Stimulated activated CD4-positive, alpha-beta T cell treated with anti-CD3 and anti-CD28 coated beads, Interleukin-12 subunit alpha, Interleukin-12 subunit beta, amount 100 ng/mL, for 24 hours (primary cell): ENCODE measurements around the gene RNF7.
"Not testable (repeated sequence)": the region's sequence is repeated elsewhere in the genome, so short reads cannot be mapped to it uniquely, and the experiment has no call there.

ENCODE experiments used
- DNase-seq, 2 experiments: peaks; one replicate each; pipeline ENCODE4 v3.0.0-alpha.2; 2020; ENCODE audit warnings: low read depth in 2 of 2

RNF7 gene

GRCh38 chr3:141782386-141782932 is 44.4 kb downstream of the RNF7 start:
- no peak for DNase-seq

- DNase-seq, result no peak
Observed at GRCh38 chr3:141783632-141784031, 45.5 kb downstream of the RNF7 start.

GRCh38 chr3:141784096-141784495 is 46.0 kb downstream of the RNF7 start:
- no peak for DNase-seq

GRCh38 chr3:141784531-141784930 is 46.4 kb downstream of the RNF7 start:
- DNase-seq, result no peak

DNA sequence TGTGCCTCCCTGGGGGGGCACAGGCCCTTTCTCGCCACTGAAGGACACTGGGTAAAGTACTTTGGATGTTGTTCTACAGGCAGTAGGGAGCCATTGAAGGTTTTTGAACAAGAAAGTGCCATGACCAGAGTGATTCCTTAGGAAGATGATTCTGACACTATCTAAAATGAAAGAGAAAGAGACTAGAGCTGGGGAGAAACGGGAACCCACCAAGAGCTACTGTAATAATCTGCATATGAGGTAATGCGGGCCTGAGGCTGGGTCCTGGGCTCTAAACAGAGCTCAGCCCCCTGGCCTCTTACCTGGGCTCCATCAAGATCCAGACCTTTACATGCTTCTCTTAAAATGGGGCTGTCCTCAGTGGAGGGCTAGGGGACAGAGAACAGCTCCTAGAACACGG is 50.1 kb downstream of the RNF7 start:
- no peak for DNase-seq

DNA sequence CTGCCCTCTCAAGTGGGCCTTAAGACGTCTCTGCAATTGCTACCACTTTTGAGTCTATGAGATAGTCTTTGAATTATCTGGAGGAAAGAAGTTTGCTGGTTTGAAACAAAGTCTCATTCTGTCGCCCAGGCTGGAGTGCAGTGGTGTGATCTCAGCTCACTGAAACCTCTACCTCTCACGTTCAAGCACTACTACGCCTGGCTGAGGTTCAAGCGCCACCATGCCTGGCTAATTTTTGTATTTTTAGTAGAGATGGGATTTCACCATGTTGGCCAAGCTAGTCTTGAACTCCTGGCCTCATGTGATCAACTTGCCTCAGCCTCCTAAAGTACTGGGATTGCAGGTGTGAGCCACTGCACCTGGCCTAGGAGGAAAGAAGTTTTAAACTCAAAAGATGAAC is 50.7 kb downstream of the RNF7 start:
- not testable (repeated sequence) for DNase-seq

GRCh38 chr3:141789281-141789680 is 51.2 kb downstream of the RNF7 start:
- DNase-seq, result no peak

- DNase-seq, result no peak
Observed at GRCh38 chr3:141790171-141790570, 52.1 kb downstream of the RNF7 start.

GRCh38 chr3:141792495-141792894 is 54.4 kb downstream of the RNF7 start:
- DNase-seq, result no peak

GRCh38 chr3:141793476-141794260 is 55.6 kb downstream of the RNF7 start:
- no peak for DNase-seq

DNA sequence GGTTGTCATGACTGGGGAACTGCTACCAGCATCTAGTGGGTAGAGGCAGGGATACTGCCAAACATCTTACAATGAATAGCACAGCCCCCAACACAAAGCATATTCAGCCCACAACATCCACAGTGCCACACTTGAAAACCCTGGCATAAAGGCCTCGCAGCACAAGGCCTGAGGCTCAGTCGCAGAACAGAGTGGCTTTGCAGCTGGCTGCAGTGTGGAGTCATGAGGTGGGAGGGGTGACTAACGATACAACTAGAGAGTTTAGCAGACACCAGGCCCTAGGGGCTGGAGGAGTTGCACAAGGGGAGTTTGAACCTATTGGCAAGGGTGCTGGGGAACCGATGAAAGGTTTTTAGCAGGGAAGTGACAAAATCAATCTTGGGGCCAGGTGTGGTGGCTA is 57.2 kb downstream of the RNF7 start:
- no peak for DNase-seq

GRCh38 chr3:141795741-141796080 is 57.6 kb downstream of the RNF7 start:
- no peak for DNase-seq

GRCh38 chr3:141796081-141796888 is 58.2 kb downstream of the RNF7 start:
- DNase-seq, result peak; percentile 55 to 65
